Muscle of back (tissue), 13 donors: ENCODE data around the gene MMRN2. TPM values are rescaled to one million over a fixed set of nuclear protein-coding genes. Genes with fewer than 3 reads are reported as not detected.
"Not testable (repeated sequence)": the region's sequence is repeated elsewhere in the genome, so short reads cannot be mapped to it uniquely, and the experiment has no call there.

Source experiments
- DNase-seq, 3 donors: peaks; one replicate each; pipeline versions ENCODE4 v3.0.0 to v3.0.0-alpha.2; 2013
- long read RNA-seq, 9 donors: transcript quantifications; one replicate each; lab custom pipeline, GENCODE V29; 2026
- polyA plus RNA-seq, 10 donors: library from polyadenylated mRNA; unstranded; fragments of 120-200 nt; gene quantifications; one replicate each; pipeline ENCODE4 v1.2.1, GENCODE V29; 2013; ENCODE audit not compliant: insufficient read length in 10 of 10

The MMRN2 gene
- 10 to 100 TPM; 18.3 to 29.4 (median 20.3) TPM for polyA plus RNA-seq
- long read RNA-seq, donor 1, full-length matches to known transcripts = 4 of 11 reads
- long read RNA-seq, donor 1, partial matches to known transcripts = 7 of 11 reads
- long read RNA-seq, donor 1, other reads (novel, unspliced or antisense) = 0 of 11 reads
- long read RNA-seq, donor 2, full-length matches to known transcripts = 4 of 4 reads
- long read RNA-seq, donor 2, partial matches to known transcripts = 0 of 4 reads
- long read RNA-seq, donor 2, other reads (novel, unspliced or antisense) = 0 of 4 reads
- long read RNA-seq, donor 3 = 0 reads
- long read RNA-seq, donor 4, full-length matches to known transcripts = 4 of 4 reads
- long read RNA-seq, donor 4, partial matches to known transcripts = 0 of 4 reads
- long read RNA-seq, donor 4, other reads (novel, unspliced or antisense) = 0 of 4 reads
- long read RNA-seq, donor 5, full-length matches to known transcripts = 2 of 16 reads
- long read RNA-seq, donor 5, partial matches to known transcripts = 14 of 16 reads
- long read RNA-seq, donor 5, other reads (novel, unspliced or antisense) = 0 of 16 reads
- long read RNA-seq, donor 6, full-length matches to known transcripts = 3 of 12 reads
- long read RNA-seq, donor 6, partial matches to known transcripts = 9 of 12 reads
- long read RNA-seq, donor 6, other reads (novel, unspliced or antisense) = 0 of 12 reads
- long read RNA-seq, donor 7, full-length matches to known transcripts = 2 of 2 reads
- long read RNA-seq, donor 7, partial matches to known transcripts = 0 of 2 reads
- long read RNA-seq, donor 7, other reads (novel, unspliced or antisense) = 0 of 2 reads
- long read RNA-seq, donor 8, full-length matches to known transcripts = 2 of 2 reads
- long read RNA-seq, donor 8, partial matches to known transcripts = 0 of 2 reads
- long read RNA-seq, donor 8, other reads (novel, unspliced or antisense) = 0 of 2 reads
- long read RNA-seq, donor 9 = 0 reads

GRCh38 chr10:86957471-86958115, at the start of gene MMRN2:
Gene MMRN2 (minus strand): TSS chr10:86957615. CDS start chr10:86957541, 74 bp downstream.
- peak in 1 of 3 donors; percentile 43 for DNase-seq

- DNase-seq = not testable (repeated sequence)
These were observed 49.7 kb upstream of the MMRN2 start for GRCh38 chr10:87007124-87007523.

GRCh38 chr10:87000491-87000890, 43.1 kb upstream of the MMRN2 start:
- DNase-seq = no peak

- not testable (repeated sequence) for DNase-seq
These were observed 42.5 kb upstream of the MMRN2 start for GRCh38 chr10:86999802-87000403.

GRCh38 chr10:86992929-86993328, 35.5 kb upstream of the MMRN2 start:
- no peak for DNase-seq

GRCh38 chr10:86992456-86992855, 35.0 kb upstream of the MMRN2 start:
- DNase-seq = no peak

GRCh38 chr10:86991362-86991761, 33.9 kb upstream of the MMRN2 start:
- not testable (repeated sequence) for DNase-seq

GRCh38 chr10:86988520-86988919, 31.1 kb upstream of the MMRN2 start:
- DNase-seq = peak in 1 of 3 donors; percentile 70

GRCh38 chr10:86984498-86984897, 27.1 kb upstream of the MMRN2 start:
- not testable (repeated sequence) for DNase-seq

GRCh38 chr10:86981716-86982115, 24.3 kb upstream of the MMRN2 start:
- DNase-seq = no peak

GRCh38 chr10:86981020-86981419, 23.6 kb upstream of the MMRN2 start:
- DNase-seq = not testable (repeated sequence)

GRCh38 chr10:86979977-86980448, 22.6 kb upstream of the MMRN2 start:
- peak in 1 of 3 donors; percentile 48 for DNase-seq

GRCh38 chr10:86979296-86979818, 21.9 kb upstream of the MMRN2 start:
- no peak for DNase-seq

- DNase-seq = not testable (repeated sequence)
These were observed 21.0 kb upstream of the MMRN2 start for GRCh38 chr10:86978457-86978856.

GRCh38 chr10:86976362-86977056, 19.1 kb upstream of the MMRN2 start:
- no peak for DNase-seq

GRCh38 chr10:86974484-86974883, 17.1 kb upstream of the MMRN2 start:
- DNase-seq = no peak

- DNase-seq = peak in 1 of 3 donors; percentile 34
These were observed 15.4 kb upstream of the MMRN2 start for GRCh38 chr10:86972613-86973380.

GRCh38 chr10:86971232-86971991, 14.0 kb upstream of the MMRN2 start:
- peak in 2 of 3 donors; percentile 83 to 91 for DNase-seq

- DNase-seq = peak in 1 of 3 donors; percentile 95
These were observed 13.5 kb upstream of the MMRN2 start for GRCh38 chr10:86970982-86971231.
